ENCODE results near the gene SHROOM3.

The SHROOM3 gene

DNA sequence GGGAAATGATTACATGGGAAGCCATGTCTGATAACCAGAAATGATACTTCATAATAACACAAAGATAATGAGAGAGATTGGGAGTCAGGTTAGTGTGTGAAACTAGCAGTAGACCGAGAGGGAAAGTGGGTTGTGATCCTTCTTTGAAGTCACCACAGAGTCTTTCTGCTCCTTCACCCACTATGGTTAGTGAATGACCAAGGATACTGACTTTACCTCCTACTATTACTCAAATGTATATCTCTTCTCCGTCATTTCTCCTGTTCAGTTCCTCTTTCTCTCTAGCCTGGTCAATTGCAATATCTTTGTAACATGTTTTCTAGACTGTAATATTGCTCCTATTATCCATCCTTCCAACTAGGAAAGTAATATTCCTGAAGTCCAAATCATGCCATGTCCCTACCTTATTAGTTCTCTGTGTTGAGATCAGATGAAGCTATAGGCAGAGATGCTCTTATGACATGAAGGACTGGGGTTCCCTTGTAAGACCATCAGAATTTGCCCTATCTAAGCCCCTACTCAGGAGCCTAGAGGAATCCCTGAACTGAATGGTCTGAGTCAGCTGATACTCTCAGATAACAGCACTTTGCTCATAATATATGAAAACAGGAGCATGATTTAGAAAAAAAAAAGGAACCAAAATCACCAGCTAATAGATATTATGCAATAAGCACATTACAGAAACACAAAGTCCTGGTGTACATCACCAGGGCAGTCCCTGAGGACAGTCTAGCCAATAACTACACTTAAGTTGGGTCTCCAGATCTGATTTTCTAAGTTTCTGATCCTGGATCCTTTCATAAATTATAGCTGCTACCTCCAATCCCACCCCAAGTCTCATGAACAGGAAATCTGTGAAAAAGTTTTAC, 81.2 kb downstream of the SHROOM3 start:
- TF ChIP-seq FOXP2 (optimal IDR thresholded peaks at IDR 0.05; ENCODE audit: borderline replicate concordance, extremely low read depth, extremely low read length, insufficient read depth) (no peak), POLR2AphosphoS5 (IDR thresholded peaks at IDR 0.05; ENCODE audit: low read depth, low read length) (no peak), SIN3A (IDR thresholded peaks at IDR 0.05; ENCODE audit: borderline replicate concordance, insufficient read depth, low read length) (no peak), TAF1 (IDR thresholded peaks at IDR 0.05; ENCODE audit: borderline replicate concordance, insufficient read depth, low read length) (no peak)
- TF ChIP-seq, protein P1, sequence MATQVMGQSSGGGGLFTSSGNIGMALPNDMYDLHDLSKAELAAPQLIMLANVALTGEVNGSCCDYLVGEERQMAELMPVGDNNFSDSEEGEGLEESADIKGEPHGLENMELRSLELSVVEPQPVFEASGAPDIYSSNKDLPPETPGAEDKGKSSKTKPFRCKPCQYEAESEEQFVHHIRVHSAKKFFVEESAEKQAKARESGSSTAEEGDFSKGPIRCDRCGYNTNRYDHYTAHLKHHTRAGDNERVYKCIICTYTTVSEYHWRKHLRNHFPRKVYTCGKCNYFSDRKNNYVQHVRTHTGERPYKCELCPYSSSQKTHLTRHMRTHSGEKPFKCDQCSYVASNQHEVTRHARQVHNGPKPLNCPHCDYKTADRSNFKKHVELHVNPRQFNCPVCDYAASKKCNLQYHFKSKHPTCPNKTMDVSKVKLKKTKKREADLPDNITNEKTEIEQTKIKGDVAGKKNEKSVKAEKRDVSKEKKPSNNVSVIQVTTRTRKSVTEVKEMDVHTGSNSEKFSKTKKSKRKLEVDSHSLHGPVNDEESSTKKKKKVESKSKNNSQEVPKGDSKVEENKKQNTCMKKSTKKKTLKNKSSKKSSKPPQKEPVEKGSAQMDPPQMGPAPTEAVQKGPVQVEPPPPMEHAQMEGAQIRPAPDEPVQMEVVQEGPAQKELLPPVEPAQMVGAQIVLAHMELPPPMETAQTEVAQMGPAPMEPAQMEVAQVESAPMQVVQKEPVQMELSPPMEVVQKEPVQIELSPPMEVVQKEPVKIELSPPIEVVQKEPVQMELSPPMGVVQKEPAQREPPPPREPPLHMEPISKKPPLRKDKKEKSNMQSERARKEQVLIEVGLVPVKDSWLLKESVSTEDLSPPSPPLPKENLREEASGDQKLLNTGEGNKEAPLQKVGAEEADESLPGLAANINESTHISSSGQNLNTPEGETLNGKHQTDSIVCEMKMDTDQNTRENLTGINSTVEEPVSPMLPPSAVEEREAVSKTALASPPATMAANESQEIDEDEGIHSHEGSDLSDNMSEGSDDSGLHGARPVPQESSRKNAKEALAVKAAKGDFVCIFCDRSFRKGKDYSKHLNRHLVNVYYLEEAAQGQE (IDR thresholded peaks at IDR 0.05; ENCODE audit: insufficient read depth in 1 of 2, low read depth in 2 of 2, low read length in 2 of 2): no peak

DNA sequence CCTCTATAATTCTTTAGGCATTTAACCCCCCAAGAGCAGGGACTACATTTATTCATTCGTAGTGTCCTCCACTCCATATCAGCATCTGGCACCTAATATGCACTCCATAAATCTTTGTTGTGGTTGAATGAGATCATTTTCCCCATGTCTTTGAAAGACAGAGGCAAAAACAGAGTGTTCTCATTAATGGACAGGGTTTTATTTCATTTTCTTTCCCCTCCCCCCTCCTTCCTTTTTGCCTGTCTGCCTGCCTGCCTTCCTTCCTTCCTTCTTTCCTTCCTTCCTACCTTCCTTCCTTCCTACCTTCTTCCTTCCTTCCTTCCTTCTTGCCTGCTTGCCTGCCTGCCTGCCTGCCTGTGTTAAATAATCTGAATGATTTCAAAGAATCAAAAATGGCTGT, 83.2 kb downstream of the SHROOM3 start:
- TF ChIP-seq POLR2AphosphoS5 (IDR thresholded peaks at IDR 0.05; ENCODE audit: low read depth, low read length) (no peak), TAF1 (IDR thresholded peaks at IDR 0.05; ENCODE audit: borderline replicate concordance, insufficient read depth, low read length) (no peak), SIN3A (IDR thresholded peaks at IDR 0.05; ENCODE audit: borderline replicate concordance, insufficient read depth, low read length) (no peak), FOXP2 (optimal IDR thresholded peaks at IDR 0.05; ENCODE audit: borderline replicate concordance, extremely low read depth, extremely low read length, insufficient read depth) (no peak)
- TF ChIP-seq, protein P1 (IDR thresholded peaks at IDR 0.05; ENCODE audit: insufficient read depth in 1 of 2, low read depth in 2 of 2, low read length in 2 of 2): no peak

DNA sequence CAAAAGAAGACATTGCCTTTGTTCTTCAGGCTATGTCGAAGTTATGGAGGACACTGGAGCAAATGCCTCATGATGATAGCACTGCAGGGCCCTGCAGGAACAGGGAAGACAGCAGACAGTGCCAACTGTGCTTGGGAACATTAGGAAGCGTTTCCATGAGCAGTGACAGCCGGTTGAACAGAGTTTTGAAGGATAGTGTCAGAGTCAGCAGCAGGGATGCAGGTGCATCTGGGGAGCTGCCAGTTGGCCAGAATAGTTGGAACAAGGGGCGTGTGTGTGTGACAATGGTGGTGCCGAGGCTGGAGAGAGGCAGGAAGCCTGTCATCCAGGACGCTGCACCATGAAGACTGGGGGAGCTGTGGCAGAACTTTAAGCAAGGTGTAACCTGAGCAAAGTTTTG, 88.6 kb downstream of the SHROOM3 start:
- TF ChIP-seq, protein P1 (IDR thresholded peaks at IDR 0.05; ENCODE audit: insufficient read depth in 1 of 2, low read depth in 2 of 2, low read length in 2 of 2): no peak
- TF ChIP-seq POLR2AphosphoS5 (IDR thresholded peaks at IDR 0.05; ENCODE audit: low read depth, low read length) (no peak), SIN3A (IDR thresholded peaks at IDR 0.05; ENCODE audit: borderline replicate concordance, insufficient read depth, low read length) (no peak), TAF1 (IDR thresholded peaks at IDR 0.05; ENCODE audit: borderline replicate concordance, insufficient read depth, low read length) (no peak), FOXP2 (optimal IDR thresholded peaks at IDR 0.05; ENCODE audit: borderline replicate concordance, extremely low read depth, extremely low read length, insufficient read depth) (no peak)

DNA sequence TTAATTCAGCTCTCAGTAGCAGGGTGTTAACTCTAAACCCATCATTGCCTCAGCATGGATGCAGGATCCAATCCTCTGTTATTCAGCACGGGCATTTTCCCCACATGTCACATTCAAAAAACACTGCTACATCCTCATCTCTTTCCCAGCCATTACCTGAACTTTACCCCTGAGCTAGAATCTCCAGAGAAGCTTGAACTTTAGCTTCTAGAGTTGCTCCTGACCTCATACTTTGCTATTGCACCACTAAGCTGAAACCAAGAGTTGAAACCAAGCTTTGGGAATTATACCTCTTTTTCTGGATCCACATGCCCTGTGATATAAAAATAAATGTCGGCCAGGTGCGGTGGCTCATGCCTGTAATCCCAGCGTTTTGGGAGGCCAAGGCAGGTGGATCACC, 90.7 kb downstream of the SHROOM3 start:
- TF ChIP-seq SIN3A (IDR thresholded peaks at IDR 0.05; ENCODE audit: borderline replicate concordance, insufficient read depth, low read length) (no peak), FOXP2 (optimal IDR thresholded peaks at IDR 0.05; ENCODE audit: borderline replicate concordance, extremely low read depth, extremely low read length, insufficient read depth) (no peak), POLR2AphosphoS5 (IDR thresholded peaks at IDR 0.05; ENCODE audit: low read depth, low read length) (no peak)
- TF ChIP-seq, protein P1 (IDR thresholded peaks at IDR 0.05; ENCODE audit: insufficient read depth in 1 of 2, low read depth in 2 of 2, low read length in 2 of 2): no peak

Data from PFSK-1 (cell line).